ENCODE results near the gene GPR179.

The GPR179 gene

GRCh38 chr17:38343608-38344419, at the start of gene GPR179:
Gene GPR179, minus strand, starts transcription at chr17:38343956. Its CDS starts 167 bp downstream, at chr17:38343789.
- no peak for DNase-seq

GRCh38 chr17:38379448-38379847, 35.7 kb upstream of the GPR179 start:
- no peak for DNase-seq

- DNase-seq, result no peak
Observed at GRCh38 chr17:38369124-38369886, 25.5 kb upstream of the GPR179 start.

- DNase-seq, result no peak
Observed at GRCh38 chr17:38364741-38365140, 21.0 kb upstream of the GPR179 start.

- no peak for DNase-seq
Observed at GRCh38 chr17:38363016-38363415, 19.3 kb upstream of the GPR179 start.

GRCh38 chr17:38361694-38362465, 18.1 kb upstream of the GPR179 start:
- no peak for DNase-seq

- DNase-seq, result no peak
Observed at GRCh38 chr17:38358586-38359513, 15.1 kb upstream of the GPR179 start.

GRCh38 chr17:38357486-38358123, 13.8 kb upstream of the GPR179 start:
- DNase-seq, result no peak

- no peak for DNase-seq
Observed at GRCh38 chr17:38355251-38355650, 11.5 kb upstream of the GPR179 start.

- DNase-seq, result no peak
Observed at GRCh38 chr17:38354466-38354865, 10.7 kb upstream of the GPR179 start.

- DNase-seq, result no peak
Observed at GRCh38 chr17:38353668-38354067, 9.9 kb upstream of the GPR179 start.

- DNase-seq, result no peak
Observed at GRCh38 chr17:38353086-38353604, 9.4 kb upstream of the GPR179 start.

GRCh38 chr17:38352245-38353085, 8.7 kb upstream of the GPR179 start:
- no peak for DNase-seq

- DNase-seq, result peak; percentile 94
Observed at GRCh38 chr17:38351412-38352222, 7.9 kb upstream of the GPR179 start, which contains the start of gene SOCS7. Gene SOCS7, plus strand, starts transcription at chr17:38351844. Its CDS starts 209 bp downstream, at chr17:38352053.

GRCh38 chr17:38350035-38350434, 6.3 kb upstream of the GPR179 start:
- no peak for DNase-seq

- peak; percentile 78 for DNase-seq
Observed at GRCh38 chr17:38349097-38349730, 5.5 kb upstream of the GPR179 start.

GRCh38 chr17:38345743-38346142, 2.0 kb upstream of the GPR179 start:
- no peak for DNase-seq

GRCh38 chr17:38344420-38344745, 627 bp upstream of the GPR179 start:
- no peak for DNase-seq
